ENCODE data around the gene AHRR. TPM values are rescaled to one million over a fixed set of nuclear protein-coding genes. Genes with fewer than 3 reads are reported as not detected.

The AHRR gene
- total and polyA plus RNA-seq, 10 of the 15 experiments (the other 5 are each of a cell fraction or from before 2014, with no cell fraction given), result 0.90 to 35.2 (median 19.2) TPM

DNA sequence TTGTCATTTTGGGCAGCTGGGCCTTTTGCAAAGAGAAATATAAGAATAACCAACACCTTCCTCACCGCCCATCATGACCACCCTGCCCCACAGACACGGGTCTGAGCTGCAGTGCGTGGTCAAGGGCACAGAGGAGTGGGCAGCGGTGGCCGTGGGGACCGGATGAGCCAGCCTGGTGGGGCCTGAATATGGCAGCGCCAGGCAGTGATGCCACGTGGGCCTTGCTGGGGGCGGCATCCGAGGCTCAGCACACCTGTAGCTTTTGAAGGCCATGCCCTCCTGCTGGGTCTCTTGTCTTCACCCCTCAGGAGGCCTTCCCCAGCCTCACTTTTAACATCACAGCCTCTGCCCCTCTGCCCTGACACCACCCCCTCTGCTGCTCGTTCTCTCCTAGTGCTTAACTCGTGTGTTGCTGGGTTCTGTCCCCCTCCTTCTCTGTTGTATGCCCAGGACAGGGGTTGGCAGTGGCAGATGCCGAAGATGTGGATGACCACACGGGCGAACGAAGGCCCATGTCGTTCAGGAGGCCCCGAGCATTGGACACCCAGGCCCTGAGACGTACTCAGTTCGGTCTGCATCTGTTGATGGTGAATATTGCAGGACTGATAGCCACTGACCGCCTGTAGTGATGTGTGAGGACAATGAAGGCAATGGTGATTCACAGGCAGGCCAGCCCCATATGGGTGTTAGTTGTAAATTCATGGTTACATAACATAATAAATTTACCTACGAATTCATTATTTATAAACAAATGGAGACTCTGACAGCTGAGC lies 46.0 kb downstream of the AHRR start (continued):
- TF ChIP-seq, protein P1, sequence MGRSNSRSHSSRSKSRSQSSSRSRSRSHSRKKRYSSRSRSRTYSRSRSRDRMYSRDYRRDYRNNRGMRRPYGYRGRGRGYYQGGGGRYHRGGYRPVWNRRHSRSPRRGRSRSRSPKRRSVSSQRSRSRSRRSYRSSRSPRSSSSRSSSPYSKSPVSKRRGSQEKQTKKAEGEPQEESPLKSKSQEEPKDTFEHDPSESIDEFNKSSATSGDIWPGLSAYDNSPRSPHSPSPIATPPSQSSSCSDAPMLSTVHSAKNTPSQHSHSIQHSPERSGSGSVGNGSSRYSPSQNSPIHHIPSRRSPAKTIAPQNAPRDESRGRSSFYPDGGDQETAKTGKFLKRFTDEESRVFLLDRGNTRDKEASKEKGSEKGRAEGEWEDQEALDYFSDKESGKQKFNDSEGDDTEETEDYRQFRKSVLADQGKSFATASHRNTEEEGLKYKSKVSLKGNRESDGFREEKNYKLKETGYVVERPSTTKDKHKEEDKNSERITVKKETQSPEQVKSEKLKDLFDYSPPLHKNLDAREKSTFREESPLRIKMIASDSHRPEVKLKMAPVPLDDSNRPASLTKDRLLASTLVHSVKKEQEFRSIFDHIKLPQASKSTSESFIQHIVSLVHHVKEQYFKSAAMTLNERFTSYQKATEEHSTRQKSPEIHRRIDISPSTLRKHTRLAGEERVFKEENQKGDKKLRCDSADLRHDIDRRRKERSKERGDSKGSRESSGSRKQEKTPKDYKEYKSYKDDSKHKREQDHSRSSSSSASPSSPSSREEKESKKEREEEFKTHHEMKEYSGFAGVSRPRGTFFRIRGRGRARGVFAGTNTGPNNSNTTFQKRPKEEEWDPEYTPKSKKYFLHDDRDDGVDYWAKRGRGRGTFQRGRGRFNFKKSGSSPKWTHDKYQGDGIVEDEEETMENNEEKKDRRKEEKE (IDR thresholded peaks at IDR 0.05), result no peak
- TF ChIP-seq EZH2 (IDR thresholded peaks at IDR 0.05; ENCODE audit: borderline replicate concordance, control insufficient read depth, low read depth, low read length), result no peak
- no peak for TF ChIP-seq RELA (IDR thresholded peaks at IDR 0.05; ENCODE audit: borderline replicate concordance, partially characterized antibody)
- TF ChIP-seq, protein P2, sequence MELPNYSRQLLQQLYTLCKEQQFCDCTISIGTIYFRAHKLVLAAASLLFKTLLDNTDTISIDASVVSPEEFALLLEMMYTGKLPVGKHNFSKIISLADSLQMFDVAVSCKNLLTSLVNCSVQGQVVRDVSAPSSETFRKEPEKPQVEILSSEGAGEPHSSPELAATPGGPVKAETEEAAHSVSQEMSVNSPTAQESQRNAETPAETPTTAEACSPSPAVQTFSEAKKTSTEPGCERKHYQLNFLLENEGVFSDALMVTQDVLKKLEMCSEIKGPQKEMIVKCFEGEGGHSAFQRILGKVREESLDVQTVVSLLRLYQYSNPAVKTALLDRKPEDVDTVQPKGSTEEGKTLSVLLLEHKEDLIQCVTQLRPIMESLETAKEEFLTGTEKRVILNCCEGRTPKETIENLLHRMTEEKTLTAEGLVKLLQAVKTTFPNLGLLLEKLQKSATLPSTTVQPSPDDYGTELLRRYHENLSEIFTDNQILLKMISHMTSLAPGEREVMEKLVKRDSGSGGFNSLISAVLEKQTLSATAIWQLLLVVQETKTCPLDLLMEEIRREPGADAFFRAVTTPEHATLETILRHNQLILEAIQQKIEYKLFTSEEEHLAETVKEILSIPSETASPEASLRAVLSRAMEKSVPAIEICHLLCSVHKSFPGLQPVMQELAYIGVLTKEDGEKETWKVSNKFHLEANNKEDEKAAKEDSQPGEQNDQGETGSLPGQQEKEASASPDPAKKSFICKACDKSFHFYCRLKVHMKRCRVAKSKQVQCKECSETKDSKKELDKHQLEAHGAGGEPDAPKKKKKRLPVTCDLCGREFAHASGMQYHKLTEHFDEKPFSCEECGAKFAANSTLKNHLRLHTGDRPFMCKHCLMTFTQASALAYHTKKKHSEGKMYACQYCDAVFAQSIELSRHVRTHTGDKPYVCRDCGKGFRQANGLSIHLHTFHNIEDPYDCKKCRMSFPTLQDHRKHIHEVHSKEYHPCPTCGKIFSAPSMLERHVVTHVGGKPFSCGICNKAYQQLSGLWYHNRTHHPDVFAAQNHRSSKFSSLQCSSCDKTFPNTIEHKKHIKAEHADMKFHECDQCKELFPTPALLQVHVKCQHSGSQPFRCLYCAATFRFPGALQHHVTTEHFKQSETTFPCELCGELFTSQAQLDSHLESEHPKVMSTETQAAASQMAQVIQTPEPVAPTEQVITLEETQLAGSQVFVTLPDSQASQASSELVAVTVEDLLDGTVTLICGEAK (IDR thresholded peaks at IDR 0.05; ENCODE audit: borderline replicate concordance), result no peak
- TF ChIP-seq, protein P3, sequence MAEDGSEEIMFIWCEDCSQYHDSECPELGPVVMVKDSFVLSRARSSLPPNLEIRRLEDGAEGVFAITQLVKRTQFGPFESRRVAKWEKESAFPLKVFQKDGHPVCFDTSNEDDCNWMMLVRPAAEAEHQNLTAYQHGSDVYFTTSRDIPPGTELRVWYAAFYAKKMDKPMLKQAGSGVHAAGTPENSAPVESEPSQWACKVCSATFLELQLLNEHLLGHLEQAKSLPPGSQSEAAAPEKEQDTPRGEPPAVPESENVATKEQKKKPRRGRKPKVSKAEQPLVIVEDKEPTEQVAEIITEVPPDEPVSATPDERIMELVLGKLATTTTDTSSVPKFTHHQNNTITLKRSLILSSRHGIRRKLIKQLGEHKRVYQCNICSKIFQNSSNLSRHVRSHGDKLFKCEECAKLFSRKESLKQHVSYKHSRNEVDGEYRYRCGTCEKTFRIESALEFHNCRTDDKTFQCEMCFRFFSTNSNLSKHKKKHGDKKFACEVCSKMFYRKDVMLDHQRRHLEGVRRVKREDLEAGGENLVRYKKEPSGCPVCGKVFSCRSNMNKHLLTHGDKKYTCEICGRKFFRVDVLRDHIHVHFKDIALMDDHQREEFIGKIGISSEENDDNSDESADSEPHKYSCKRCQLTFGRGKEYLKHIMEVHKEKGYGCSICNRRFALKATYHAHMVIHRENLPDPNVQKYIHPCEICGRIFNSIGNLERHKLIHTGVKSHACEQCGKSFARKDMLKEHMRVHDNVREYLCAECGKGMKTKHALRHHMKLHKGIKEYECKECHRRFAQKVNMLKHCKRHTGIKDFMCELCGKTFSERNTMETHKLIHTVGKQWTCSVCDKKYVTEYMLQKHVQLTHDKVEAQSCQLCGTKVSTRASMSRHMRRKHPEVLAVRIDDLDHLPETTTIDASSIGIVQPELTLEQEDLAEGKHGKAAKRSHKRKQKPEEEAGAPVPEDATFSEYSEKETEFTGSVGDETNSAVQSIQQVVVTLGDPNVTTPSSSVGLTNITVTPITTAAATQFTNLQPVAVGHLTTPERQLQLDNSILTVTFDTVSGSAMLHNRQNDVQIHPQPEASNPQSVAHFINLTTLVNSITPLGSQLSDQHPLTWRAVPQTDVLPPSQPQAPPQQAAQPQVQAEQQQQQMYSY (CRISPR knock-in tag; IDR thresholded peaks at IDR 0.05), result no peak

Data from GM12878 (cell line).